ENCODE data around the gene NPBWR2.

The NPBWR2 gene

DNA sequence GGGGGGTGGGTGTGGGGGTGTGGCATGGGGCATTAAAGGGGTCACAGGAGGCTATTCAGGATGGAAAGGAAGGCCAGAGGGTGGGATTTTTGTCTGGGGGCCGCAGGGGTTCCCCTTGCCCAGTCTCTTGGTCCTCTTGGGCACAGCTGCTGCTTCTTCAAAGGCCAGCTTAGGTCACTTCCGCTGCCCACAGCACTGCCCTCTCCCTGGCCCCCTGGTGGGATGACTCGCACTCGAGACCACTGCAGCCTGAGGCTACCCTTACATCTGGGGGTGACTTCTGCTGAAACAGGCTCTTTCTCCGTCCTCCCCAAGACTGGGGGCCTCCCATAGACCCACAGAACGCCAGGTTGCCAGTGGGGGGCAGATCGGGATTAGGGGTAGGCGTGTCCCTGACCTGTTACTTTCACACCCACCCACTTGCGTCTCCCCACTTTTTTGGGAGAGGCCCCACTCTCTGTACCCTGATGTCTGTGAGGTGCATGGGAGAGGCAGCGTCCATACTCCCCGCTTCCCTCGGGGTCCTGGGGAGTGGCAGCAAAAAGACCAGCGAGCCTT is 24.5 kb downstream of the NPBWR2 start:
- Histone ChIP-seq H3K4me3 (IDR thresholded peaks at IDR 0.05; ENCODE audit: insufficient read depth, low read depth, low read length) (no peak overlapping the region), H3K27ac (no peak overlapping the region)

GRCh38 chr20:64082126-64082731 is 25.1 kb downstream of the NPBWR2 start:
- Histone ChIP-seq H3K4me3 (IDR thresholded peaks at IDR 0.05; ENCODE audit: insufficient read depth, low read depth, low read length) (no peak overlapping the region), H3K9ac (no peak overlapping the region), H3K36me3 (ENCODE audit: insufficient read depth) (no peaks in the 10 kb centered on the region), H2AFZ (ENCODE audit: low read depth) (no peak overlapping the region), H3K79me2 (ENCODE audit: insufficient read depth, low read depth) (no peaks in the 10 kb centered on the region), H3K4me1 (ENCODE audit: low read depth, poor library complexity, severe bottlenecking) (peaks cover 17% of the 10 kb centered on the region), H4K20me1 (ENCODE audit: insufficient read depth) (no peaks in the 10 kb centered on the region), H3K27ac (no peak overlapping the region), H3K27me3 (ENCODE audit: insufficient read depth, low read depth) (peaks cover 72% of the 10 kb centered on the region), H3K4me2 (no peak overlapping the region)
- TF ChIP-seq, protein P1, sequence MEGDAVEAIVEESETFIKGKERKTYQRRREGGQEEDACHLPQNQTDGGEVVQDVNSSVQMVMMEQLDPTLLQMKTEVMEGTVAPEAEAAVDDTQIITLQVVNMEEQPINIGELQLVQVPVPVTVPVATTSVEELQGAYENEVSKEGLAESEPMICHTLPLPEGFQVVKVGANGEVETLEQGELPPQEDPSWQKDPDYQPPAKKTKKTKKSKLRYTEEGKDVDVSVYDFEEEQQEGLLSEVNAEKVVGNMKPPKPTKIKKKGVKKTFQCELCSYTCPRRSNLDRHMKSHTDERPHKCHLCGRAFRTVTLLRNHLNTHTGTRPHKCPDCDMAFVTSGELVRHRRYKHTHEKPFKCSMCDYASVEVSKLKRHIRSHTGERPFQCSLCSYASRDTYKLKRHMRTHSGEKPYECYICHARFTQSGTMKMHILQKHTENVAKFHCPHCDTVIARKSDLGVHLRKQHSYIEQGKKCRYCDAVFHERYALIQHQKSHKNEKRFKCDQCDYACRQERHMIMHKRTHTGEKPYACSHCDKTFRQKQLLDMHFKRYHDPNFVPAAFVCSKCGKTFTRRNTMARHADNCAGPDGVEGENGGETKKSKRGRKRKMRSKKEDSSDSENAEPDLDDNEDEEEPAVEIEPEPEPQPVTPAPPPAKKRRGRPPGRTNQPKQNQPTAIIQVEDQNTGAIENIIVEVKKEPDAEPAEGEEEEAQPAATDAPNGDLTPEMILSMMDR (conservative IDR thresholded peaks at IDR 0.05; ENCODE audit: low read depth, low read length) = no peak

More for the DNA sequence above, 24.5 kb downstream of the NPBWR2 start:
- no peaks in the 10 kb centered on the region for H4K20me1 ChIP-seq (ENCODE audit: insufficient read depth)
- H3K79me2 ChIP-seq (ENCODE audit: insufficient read depth, low read depth) = no peaks in the 10 kb centered on the region
- H3K4me2 ChIP-seq = no peak overlapping the region; the same call in 1 of the 2 replicates
- no peak overlapping the region for H2AFZ ChIP-seq (ENCODE audit: low read depth)
- no peak overlapping the region for H3K9ac ChIP-seq
- no peaks in the 10 kb centered on the region for H3K36me3 ChIP-seq (ENCODE audit: insufficient read depth)
- TF ChIP-seq, protein P1 (conservative IDR thresholded peaks at IDR 0.05; ENCODE audit: low read depth, low read length) = no peak
- H3K27me3 ChIP-seq (ENCODE audit: insufficient read depth, low read depth) = peaks cover 77% of the 10 kb centered on the region
- peaks cover 11% of the 10 kb centered on the region for H3K4me1 ChIP-seq (ENCODE audit: low read depth, poor library complexity, severe bottlenecking)

- peaks cover 69% of the 10 kb centered on the region for H3K27me3 ChIP-seq (ENCODE audit: insufficient read depth, low read depth)
- peaks cover 20% of the 10 kb centered on the region for H3K4me1 ChIP-seq (ENCODE audit: low read depth, poor library complexity, severe bottlenecking)
- no peaks in the 10 kb centered on the region for H4K20me1 ChIP-seq (ENCODE audit: insufficient read depth)
- no peak overlapping the region for H3K4me3 ChIP-seq (IDR thresholded peaks at IDR 0.05; ENCODE audit: insufficient read depth, low read depth, low read length)
- TF ChIP-seq, protein P1 (conservative IDR thresholded peaks at IDR 0.05; ENCODE audit: low read depth, low read length) = no peak
- H3K36me3 ChIP-seq (ENCODE audit: insufficient read depth) = no peaks in the 10 kb centered on the region
- H3K4me2 ChIP-seq = no peak overlapping the region
- H3K9ac ChIP-seq = no peak overlapping the region
- H3K27ac ChIP-seq = no peak overlapping the region
- H2AFZ ChIP-seq (ENCODE audit: low read depth) = no peak overlapping the region
- H3K79me2 ChIP-seq (ENCODE audit: insufficient read depth, low read depth) = no peaks in the 10 kb centered on the region
Measured at GRCh38 chr20:64081624-64081964, 25.8 kb downstream of the NPBWR2 start.

DNA sequence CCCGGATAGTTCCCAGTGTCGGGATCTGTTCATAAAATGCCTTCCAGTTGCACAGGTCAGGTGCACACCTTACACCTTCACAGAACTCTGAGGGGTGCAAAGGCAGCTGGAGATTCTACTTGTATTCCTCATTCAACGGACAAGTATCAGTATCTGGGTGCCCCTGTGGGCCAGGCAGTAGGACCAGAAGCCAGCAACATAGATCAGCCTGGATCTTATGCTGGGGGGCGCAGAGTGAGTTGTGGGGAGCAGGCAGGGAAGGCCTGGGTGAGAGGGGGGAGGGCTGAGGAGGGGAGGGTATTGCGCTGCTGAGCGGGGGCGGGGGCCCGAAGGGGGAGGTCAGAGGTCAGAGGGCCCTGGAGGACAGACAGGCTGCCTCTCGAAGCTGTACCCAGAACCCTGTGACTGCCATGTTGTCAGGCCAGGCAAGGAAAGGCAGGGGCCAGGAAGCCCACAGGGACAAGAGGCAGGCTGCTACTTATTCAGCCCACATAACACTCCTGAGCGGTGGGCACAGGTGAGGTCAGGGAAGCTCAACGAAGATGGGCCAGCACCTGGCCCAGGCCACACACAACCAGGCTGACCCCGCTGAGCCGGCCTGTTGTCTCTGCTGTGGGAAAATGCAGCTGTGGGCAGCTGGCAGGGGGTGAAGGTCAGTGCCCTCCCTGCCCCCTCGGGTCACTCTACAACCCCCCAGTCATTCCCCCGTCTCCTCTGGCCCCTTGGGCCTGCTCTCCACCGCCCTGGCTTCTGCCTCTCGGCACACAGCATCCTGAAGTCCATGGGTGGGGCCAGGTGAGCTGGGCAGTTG is 26.3 kb downstream of the NPBWR2 start:
- no peak overlapping the region for H3K27ac ChIP-seq
- H3K4me3 ChIP-seq (IDR thresholded peaks at IDR 0.05; ENCODE audit: insufficient read depth, low read depth, low read length) = no peak overlapping the region
- H3K27me3 ChIP-seq (ENCODE audit: insufficient read depth, low read depth) = peaks cover 63% of the 10 kb centered on the region
- no peaks in the 10 kb centered on the region for H4K20me1 ChIP-seq (ENCODE audit: insufficient read depth)
- peaks cover 20% of the 10 kb centered on the region for H3K4me1 ChIP-seq (ENCODE audit: low read depth, poor library complexity, severe bottlenecking)
- H3K4me2 ChIP-seq = no peak overlapping the region
- TF ChIP-seq, protein P1 (conservative IDR thresholded peaks at IDR 0.05; ENCODE audit: low read depth, low read length) = no peak
- no peaks in the 10 kb centered on the region for H3K79me2 ChIP-seq (ENCODE audit: insufficient read depth, low read depth)
- no peak overlapping the region for H2AFZ ChIP-seq (ENCODE audit: low read depth)
- no peaks in the 10 kb centered on the region for H3K36me3 ChIP-seq (ENCODE audit: insufficient read depth)
- no peak overlapping the region for H3K9ac ChIP-seq
